Middle frontal gyrus (tissue), 1 donor: ENCODE data around the gene UNC79.

ENCODE experiments used
- DNase-seq: peaks from one replicate; pipeline ENCODE4 v3.0.0-alpha.2; 2015; ENCODE audit warnings: low spot score; ENCODE audit errors: extremely low spot score

UNC79 gene

DNA sequence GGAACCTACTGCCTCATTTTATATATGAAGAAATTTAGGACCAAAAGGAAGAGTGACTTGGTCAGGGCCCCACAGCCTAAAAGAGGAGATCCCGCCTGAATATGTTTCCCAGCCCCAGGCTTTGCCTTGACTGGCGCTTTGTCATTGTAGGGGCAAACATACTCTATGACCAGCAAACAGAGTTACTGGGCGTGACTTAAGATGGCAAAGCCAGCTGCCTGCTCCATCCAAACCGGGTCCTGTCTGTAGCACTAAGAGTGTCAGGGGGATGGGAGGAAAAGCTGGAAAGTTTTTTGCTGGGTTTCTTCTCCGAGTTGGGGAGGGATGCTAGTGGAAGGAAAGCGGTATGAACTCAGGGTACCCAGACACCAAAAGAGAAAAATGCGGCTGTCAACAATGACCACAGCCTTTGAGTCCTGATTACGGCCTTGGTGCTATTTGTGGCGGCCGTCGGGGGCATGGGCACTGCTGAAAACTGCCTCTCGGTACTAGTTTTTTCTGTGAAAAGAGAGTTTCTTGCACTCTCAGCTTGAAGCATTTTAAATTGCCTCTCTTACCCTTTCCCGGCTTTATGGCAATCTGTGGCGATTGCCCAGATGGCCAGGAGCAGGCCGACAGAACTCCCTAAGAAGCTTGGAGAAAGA, 274.9 kb downstream of the UNC79 start:
- no peak for DNase-seq

DNA sequence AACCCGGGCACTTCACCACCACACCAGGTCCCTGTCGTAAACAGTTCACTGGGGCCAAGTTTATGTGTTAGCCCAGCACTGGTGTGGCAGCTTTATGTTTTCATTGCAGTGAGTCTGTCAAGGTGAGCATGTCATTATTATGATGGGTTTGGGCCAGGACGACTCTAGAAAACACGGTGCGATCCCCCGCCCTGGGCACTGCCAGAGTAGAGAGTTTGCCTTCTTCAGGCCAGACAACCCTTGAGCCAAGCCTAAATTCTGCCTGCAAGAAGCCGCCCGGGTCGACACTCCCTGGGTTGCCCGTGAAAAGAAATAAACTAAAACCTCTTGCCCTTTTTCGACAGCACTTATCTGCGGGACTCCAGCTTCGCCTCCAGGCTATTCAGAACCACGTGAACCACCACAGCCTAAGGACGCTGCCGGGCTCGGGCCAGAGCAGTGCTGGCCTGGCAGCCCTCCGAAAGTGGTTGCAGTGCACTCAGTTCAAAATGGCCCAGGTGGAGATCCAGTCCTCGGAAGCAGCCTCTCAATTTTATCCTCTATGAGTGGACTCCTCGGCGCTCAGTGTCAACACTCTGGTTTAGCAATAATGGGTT, 275.7 kb downstream of the UNC79 start:
- DNase-seq, result no peak

DNA sequence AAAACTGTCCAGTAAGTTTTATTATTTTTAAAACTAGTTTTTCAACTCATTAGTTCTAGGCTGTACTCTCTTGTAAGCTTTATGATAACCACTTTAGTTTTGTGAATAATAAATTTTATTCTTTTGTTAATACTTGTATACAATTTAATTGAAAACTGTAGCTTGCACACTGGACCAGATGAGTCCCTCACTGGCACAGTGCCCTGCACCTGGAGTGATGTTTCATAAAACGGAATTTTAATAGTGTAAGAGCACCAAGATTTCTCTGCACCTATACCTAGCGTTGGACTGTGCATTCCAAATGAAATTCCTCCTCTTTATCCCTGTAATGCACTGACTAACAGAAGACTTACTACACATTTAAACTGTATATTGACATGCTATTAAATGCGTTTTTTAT, 276.7 kb downstream of the UNC79 start:
- no peak for DNase-seq

DNA sequence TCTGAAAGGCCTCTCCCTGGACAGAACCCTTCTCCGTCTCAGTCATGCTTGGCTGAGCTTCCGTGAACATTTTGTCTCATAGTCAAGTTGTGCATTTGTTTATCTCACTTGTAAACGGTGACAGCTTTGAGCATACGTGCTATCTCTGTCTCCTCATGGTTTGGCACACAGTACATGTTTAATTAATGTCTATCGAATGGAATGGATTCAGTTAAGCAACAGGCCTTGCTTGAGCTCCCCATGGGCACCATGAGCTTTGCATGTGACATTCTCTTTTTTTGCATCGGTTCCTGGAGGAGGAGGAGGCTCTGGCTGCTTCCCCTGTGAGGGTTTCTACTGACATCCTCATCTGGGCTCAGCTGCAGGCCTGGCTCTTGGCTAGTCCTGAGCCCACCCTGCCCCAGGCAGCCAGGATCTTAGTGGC, 277.6 kb downstream of the UNC79 start:
- DNase-seq, result no peak

DNA sequence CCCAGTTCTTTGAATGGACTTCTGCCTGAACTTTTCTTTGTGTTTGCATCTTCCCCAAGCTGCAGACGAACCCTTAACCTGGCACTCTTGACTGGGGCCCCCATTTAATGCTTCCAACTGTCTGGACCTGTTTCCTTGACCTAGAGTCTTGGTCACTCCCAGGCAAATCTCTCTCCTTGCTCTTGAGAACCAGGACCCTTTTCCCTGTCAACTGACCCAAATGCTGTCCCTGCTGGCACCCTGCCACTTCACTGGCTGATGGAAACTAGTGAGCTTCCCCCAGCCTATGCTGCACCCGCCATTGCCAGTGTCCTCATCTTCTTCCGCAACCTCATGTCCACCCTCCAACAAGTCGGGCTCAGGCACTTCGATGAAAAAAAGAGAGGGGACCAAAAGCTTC, 278.1 kb downstream of the UNC79 start:
- DNase-seq, result no peak

DNA sequence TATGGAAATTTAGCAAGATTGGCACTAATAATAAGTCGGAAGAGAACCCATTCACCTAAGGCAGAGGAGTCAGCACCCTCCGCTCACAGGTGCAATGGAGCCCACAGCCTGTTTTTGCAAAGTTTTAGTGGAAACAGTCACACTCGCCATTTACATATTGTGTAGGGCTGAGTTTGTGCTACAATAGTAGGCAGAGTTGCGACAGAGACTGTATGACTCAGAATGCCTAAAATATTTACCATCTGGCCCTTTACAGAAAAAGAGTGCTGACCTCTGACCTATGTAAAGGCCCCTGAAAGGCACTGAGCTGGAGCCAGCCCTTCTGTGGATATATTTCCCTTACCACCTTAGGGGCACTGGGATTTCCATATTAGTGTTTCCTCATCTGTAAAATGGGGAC, 278.5 kb downstream of the UNC79 start:
- no peak for DNase-seq

DNA sequence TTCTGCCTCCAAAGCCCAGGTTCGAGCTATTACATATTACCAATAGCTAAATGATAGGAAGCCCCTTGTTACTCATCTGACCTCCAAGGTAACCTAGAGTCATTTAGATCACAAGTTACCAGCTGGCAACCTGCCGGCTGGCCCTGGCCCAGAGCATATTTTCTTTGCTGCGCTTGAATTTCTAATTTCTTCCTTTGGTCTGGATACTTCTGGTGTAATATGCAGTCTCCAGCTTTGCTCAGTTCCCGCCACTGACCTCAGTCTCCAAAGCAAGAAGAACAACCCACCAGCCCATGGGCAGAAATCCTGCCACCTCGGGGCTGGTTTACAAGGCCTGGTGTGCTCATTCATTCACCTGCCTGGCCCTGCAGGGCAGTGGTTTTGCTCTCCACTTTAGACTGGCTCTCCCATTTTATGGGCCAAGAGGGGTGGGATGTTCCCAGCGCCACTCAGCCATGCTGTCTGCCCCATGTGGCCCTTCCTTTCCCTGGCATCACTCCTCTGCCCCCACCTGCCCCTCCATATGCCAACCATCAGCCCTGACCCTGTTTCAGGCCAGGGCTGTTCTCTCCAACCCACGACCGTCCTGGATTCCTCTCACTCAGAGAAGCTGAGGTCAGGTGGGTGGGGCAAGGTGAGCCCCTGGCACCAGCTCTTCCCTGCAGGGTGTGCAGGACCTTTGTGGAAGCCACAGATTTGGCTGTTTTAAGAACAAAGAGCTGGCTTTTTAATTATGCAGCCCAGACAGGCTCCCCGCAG, 281.5 kb downstream of the UNC79 start:
- DNase-seq, result no peak

DNA sequence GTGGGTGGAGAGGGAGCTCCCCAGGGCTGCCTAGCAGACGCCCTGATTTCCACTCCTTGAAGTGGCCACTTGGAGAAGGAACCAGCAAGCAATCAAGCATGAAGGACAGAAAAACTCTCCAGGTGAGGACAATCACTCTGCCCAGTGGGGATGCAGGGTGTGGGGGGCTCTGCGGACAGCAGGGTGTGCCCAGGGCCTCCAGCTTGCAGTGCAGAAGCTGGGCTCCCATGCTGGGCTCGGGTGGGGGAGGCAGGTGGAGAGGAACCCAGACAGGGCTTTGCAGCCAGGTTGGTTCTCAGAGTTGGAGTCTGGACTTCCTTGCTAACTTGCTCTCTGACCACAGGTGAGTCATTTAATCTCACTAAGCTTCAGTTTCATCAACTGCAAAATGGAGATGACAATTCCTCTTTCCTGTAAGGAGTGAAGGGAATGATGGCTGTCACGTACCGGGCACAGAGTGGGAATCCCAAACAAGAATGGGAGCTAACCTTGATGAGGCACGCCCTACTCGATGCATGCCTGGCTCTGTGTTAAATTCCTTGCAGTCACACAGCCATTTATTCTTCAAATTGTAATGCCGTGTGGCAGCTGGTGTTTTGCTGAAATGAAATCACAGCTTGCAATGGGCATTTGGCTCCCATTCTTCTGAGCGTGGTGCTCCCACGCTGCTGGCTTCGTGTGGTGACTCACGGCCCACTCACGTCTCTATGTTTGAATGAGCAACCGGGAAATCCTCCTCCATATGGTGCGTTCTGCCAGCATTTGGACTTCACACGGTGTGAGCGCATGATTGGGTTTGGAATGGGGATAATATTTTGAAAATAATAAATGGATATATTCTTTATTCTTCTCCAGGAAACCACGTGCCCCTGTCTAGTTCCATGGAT, 282.3 kb downstream of the UNC79 start:
- peak; percentile 77 for DNase-seq

DNA sequence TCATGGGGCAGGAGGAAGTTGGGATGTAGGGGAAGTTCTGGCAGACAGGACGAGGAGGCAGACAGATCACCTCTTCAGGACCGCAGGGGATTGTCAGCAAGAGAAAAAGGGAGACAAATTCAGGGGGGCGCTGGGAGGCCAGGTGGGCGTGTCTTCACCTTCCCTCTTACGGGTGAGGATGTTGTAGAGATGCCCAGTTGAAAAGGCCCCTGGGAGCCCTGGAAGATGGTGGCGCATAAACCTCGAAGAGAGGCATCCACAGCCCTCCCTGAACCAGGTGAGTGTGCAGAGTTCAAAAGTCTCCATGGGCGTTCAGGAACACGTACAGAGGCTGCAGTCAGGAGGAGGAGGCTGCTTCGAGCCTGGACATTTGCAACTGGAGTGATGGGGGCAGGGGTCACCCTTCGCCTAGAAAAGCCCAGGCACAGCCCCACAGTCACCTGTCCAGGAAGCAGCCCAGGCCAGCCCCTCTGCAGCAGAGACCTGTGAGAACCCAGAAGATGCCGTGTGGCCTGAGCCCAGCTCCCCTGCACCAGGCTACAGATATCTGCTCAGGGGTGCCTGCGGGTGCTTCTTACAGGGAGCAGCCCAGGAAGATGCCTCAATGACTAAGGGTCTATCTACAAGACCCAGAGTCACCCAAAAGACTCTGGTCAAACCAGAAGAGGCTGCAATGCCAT, 283.1 kb downstream of the UNC79 start:
- DNase-seq, result no peak

DNA sequence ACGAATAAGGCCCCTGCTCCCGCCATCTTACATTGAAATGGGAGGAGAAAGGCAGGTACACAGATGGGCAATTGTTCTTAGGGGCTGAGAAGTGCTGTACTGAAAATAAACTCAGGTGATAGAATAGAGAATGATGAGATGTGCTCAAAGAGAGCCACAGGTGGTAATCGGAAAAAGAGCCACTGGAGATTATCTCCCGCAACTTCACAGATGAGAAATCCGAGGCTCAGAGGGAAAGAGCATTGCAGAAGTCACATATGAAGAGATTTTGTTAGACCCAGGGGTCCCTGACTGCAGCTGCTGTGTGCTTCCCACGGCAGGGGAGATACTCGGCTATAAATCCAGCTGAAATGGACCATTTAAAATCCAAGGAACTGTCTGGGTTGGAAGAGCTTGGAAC, 283.9 kb downstream of the UNC79 start:
- DNase-seq, result no peak

DNA sequence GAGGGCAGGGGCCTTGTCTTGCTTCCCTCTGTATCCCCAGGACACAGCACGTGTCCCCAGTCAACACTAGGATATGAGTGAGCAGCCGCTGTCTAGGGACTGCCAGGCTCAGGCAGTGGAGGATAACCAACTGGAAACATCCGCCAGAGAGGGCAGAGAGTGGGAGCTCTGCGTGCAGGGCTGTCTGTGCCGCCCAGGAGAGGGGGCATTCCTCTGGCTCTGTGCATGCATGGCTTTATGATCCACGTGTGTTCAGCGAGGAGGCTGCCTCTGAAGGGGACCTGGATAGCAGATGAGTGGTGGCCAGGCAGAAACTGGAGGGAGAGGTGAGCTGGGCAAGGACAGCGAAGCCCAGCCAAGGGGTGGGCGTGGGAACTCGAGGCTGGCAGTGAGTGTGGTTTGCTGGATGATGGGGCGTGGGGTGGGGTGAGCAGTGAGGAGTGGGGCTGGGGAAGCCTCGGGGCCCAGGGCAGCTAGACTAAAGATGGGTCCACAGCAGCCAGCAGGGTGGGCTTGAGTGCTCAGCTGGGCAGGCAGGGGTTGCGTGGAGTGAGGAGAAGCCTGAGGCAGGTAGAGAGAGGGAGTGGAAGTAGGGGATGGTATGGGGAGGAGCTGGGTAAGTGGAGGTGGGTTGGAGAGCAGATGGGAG, 284.7 kb downstream of the UNC79 start:
- DNase-seq, result no peak

DNA sequence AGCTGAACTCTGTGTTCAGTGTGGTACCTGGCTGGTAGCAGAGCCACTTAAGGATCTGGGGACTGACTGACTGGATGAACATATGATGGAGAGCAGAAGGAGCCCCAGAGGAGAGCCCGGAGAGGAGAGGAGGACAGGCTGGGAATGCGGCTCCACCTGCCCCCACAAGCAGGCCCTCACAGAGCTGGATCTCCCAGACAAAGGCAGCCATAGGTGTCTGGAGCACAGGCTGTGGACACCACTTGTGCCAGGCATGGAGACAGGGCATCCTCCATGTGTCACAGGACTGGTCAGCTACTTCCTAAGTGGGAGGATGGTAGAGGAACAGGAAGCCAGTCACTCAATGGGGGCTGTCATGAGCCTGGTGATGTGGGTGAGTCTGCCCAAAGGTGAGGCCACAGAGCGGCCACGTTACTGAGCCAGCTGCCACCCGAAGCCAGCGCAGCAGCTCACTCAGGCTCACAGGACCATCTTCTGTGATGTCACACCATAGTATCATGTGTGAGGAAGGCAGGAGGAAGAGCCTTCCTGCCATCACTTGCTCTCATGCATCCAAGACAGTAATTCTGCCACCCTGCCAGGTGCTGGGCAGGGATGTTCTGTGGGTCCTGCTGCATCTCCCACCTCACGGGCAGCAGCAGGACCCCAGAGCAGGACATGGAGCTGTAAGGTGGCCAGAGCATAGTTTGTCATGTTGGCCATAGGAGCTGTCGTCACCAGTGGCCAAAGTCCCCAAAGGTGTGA, 285.4 kb downstream of the UNC79 start:
- no peak for DNase-seq

DNA sequence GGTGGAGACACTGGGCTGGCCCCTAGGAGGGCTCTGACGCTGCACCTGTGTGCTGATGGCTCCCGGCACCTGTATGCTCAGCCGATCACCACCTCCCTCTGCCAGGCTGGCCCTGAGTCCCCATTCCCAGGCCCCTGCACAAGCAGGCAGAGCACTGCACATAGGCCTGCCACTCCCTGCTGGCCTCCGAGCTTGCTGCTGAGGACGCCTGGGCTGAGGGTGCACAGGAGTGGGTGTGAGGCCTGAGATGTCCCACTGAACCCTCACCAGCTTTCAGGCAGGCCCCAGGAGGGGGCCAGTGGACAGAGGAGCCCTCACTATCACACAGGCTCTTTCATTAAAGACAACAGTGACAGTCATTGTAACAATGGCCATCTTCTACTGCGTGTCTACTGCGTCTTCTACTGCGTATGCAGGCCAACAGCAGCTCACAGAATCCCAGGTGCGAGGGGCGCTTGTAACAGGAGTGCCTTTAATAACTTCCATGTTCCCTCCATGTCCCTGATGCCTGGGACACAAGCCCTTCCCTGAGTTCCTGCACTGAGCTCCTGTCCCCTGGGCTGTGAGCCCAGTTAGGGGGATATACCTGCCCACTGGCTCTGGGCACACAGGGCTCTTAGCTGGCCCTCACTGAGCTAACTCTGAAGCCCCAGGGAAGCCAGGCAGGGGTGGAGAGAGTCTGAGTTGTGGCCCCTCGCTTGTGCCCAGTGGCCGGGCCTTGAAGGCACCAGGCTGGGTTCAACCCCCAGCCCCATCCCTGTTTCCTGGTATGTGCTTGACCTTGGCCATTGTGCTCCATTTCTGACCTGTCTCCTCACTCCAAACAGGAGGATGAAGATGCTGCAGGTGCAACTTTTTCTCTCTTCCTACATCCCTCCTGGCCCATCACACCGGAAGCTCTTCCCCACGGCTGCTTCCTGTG, 286.3 kb downstream of the UNC79 start:
- no peak for DNase-seq

DNA sequence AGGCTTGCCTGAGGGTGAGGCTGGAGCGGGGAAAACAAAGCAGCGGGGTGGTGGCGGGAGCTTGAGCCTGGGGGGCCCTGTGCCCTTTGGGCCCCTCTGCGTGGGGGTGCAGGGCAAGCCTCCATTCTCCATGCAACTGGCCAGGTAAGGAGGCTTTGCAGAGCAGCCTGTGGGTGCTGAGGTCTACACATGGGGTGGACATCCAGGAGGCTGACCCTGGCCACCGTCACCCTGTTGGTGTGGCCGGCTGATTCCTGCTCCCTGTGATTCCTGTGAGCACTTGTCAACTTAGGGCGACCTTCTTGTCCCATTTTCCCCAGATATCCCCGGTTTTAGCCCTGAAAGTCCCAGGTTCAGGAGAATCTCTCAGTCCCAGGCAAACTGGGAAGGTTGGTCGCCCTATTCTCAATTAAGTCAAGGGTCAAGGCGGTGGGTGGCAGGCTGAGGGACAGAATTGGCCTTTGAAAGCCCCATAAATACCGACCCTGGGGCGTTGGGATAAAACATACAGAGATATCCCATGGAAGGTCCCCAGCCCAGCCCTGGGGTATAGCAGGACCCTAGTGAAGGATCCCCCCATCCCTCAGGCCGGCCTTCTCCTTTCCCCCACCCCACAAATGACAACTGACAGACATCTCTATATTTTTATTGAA, 287.1 kb downstream of the UNC79 start:
- DNase-seq, result no peak

DNA sequence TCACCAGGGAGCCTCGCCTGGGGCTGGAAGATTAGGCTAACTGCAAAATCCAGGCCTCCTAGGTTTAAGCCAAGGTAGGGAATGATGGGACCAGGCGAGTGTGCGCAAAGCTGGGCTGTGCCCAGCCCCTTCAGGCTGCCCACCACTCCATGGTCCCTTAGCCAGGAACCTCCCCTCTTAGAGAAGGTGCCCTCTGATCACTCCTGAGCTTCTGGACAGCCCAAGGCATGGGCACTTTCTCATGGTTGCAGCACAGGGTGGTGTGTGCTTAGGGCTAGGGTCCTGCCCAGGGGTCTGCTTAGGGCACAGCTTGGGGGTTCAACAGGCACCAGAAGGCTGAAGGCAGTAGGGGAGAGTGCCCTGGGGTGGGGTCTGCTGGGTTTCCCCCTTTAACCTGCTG, 288.5 kb downstream of the UNC79 start:
- DNase-seq, result no peak

DNA sequence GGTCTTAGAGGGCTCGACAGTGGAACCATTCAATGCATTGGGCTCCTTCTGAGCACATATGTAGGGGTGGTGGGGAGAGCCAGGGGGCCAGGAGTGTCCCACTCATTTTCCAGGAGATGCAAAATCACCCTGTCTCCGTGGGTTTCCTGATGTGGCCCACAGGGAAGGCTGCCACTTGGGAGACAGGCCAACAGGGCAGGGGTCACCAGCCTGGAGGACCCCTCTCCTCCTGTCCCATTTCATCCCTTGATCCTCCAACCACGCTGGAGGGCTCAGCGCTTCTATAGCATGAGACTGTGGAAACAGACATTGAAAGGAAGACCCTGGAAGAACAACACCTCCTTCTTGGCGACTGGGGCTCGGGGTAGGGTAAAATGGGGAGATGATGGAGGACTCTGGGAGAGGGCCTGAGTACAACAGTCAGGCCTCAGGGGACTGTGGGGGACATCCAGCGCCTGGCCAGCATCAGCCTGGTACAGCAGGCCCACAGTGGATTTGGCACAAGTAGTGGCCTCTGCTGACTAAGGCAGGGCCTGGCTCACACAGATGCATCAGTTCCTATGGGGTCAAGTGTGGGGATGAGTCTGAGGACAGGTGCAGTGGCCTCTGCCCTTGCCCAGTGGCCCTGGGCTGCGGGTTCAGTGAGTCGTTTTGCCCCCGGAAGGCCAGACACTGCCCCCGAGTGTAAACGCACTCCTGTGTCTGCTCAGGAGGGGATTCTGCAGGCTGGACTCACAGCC, 289.5 kb downstream of the UNC79 start:
- no peak for DNase-seq

DNA sequence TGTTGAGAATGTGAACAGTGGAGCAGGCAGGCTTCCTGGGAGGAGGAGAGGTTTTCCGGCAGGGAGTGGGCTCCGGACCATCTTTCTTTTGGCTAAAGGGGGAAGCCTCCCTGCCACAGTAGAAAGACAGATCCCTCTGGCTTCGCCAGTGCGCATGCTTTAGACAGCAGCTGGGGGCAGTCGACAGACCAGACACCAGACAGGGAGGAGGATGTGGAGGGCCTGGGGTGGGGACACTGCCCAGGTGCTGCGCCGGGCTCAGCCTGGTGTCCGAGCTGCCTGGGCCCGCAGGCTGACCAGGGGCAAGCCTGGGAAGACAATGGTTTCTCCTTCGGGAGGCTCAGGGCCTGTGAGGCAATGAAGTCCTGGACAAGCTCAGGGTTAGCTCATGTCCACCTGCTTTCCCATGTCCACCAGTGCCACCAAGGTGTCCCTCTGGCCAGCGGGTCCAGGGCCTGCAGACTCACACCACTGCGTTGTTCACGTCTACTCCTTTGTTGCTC, 290.3 kb downstream of the UNC79 start:
- no peak for DNase-seq

DNA sequence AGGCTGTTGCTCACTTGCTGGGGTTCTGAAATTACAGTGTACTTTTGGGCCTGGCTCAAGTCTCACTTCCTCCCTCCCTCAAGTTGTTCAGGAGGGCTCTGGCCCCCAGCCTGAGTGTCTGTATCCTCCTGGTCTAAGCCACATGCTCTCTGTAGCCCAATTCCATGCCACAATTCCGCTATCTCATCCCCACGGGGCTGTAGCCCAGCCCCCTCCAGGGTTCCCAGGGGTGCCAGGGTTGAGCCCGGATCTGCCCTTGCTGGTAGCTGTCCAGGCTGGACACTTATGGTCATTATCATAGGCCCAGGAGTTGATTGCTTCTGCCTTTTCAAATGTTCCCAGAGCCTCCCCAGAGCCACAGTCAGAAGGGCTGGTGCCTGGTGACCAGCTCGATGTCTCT, 292.3 kb downstream of the UNC79 start:
- no peak for DNase-seq
